ENCODE data around the gene NCS1. TPM values are rescaled to one million over a fixed set of nuclear protein-coding genes. Genes with fewer than 3 reads are reported as not detected.
"Not testable (repeated sequence)": the region's sequence is repeated elsewhere in the genome, so short reads cannot be mapped to it uniquely, and the experiment has no call there.

Gene NCS1
- total RNA-seq, 3 donors from 2014 or later: 4.1 to 196 (median 10.7) TPM

DNA sequence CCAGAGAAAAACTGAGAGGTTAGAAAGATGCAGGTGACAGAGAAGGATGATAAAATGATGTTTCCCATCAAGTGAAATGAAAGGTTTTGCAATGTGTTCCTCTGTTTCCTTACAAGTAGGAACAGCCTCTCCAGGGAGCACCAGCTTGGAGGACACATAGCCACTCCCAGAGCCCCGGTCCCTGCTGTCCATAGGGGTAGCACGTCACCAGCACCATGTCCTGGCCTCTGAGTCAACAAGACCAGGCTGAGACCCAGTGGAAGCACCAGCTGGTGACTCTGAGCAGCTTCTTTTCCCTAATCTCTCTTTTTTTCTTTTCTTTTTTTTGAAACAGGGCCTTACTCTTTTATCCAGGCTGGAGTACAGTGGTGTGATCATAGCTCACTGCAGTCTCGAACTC, 73.9 kb downstream of the NCS1 start:
- Histone ChIP-seq H3K4me3 (no peak overlapping the region), H3K36me3 (ENCODE audit: low read depth) (no peaks in the 10 kb centered on the region), H3K4me1 (ENCODE audit: low read depth) (no peaks in the 10 kb centered on the region), H3K9me3 (no peaks in the 10 kb centered on the region)
- DNase-seq: no peak
- intact Hi-C loops (cut with DNase I, micrococcal nuclease): no loop called here
- ATAC-seq: no peak
- no peak for TF ChIP-seq CTCF (IDR thresholded peaks at IDR 0.05)

DNA sequence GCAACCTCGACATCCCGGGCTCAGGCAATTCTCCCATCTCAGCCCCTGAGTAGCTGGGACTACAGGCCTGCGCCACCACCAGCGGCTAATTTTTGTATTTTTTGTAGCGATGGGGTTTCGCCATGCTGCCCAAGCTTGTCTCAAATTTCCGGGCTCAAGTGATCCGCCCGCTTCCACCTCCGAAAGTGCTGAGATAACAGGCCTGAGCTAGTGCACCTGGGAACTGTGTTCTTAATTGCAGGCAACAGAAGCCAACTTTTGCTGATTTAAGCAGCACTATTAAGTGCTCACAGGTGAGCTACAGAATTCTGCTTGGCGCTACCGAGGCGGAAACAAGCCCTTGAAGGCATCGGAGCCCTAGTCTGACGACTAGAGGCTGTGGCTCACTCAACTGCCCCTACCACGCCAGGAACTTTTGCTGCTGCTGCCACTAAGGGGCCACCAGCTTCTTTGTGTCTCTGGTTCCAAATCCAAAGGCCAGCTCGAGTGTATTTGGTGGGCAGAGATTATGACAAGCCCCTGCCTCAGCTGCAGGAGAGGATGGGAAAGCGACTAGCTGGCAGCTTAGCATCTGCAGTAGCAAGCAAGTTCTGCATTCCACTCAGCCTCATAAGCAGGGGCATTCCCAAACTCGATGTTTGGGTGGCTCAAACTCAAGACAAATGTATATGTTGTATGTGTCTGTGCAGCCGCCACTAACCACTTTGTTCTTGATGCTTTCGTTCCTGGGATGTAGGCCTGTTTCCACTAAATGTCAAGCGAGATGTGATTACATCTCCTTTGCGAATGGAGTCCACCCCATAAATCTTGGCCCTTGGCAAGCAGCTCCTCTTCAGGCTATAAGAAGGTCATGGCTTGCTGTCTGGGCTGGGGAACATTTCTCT, 82.8 kb downstream of the NCS1 start:
- Histone ChIP-seq H3K36me3 (ENCODE audit: low read depth) (no peaks in the 10 kb centered on the region), H3K4me1 (ENCODE audit: low read depth) (no peaks in the 10 kb centered on the region), H3K9me3 (no peaks in the 10 kb centered on the region), H3K4me3 (no peak overlapping the region)
- DNase-seq (no peak), ATAC-seq (no peak)
- intact Hi-C loops (cut with DNase I, micrococcal nuclease): no loop called here
- TF ChIP-seq CTCF (IDR thresholded peaks at IDR 0.05): no peak

DNA sequence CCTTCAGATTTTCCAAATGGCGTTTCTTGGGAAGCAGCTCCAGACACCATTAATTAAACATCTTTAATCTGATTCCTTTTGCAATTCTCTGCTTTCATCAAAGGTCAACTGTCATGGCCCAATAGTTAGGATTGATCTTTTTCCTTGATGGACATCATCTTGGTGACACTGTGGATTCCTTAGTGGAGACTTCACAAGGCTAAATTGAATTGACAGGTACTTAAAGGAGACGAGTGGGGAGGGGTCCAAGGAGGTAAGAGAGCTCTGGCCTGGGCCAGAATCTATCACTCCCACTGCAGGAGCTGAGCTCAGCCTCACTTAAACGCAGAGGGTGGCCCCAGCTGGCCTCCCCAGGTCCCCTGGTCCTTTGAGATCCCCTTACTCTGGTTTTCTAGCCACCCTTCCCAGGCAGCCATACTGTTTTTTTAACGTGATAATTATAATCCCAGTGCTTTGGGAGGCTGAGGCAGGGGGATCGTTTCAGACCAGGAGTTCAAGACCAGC, 83.5 kb downstream of the NCS1 start:
- TF ChIP-seq CTCF (IDR thresholded peaks at IDR 0.05): no peak
- intact Hi-C loops (cut with DNase I, micrococcal nuclease): no loop called here
- no peak for DNase-seq
- Histone ChIP-seq H3K4me3 (no peak overlapping the region), H3K4me1 (ENCODE audit: low read depth) (no peaks in the 10 kb centered on the region), H3K36me3 (ENCODE audit: low read depth) (no peaks in the 10 kb centered on the region), H3K9me3 (no peaks in the 10 kb centered on the region)
- no peak for ATAC-seq

DNA sequence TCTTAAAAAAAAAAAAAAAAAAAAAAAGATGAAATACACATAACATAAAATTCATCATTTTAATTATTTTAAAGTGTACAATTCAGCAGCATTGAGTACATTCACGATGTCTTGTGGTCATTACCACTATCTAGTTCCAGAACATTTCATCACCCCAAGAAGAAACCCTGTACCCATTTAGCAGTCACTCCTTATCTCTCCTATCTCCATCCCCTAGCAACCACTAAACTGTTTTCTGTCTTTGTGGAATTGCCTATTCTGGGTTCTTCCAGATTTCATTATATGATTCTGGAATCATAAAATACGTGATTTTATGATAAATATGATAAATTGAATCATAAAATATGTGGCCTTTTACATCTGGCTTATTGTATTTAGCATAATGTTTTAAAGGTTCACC, 84.4 kb downstream of the NCS1 start:
- Histone ChIP-seq H3K36me3 (ENCODE audit: low read depth) (no peaks in the 10 kb centered on the region), H3K4me1 (ENCODE audit: low read depth) (no peaks in the 10 kb centered on the region), H3K9me3 (no peaks in the 10 kb centered on the region), H3K4me3 (no peak overlapping the region)
- no peak for DNase-seq
- no peak for TF ChIP-seq CTCF (IDR thresholded peaks at IDR 0.05)
- intact Hi-C loops (cut with DNase I, micrococcal nuclease): no loop called here
- no peak for ATAC-seq

GRCh38 chr9:130258137-130258536, 85.9 kb downstream of the NCS1 start:
- ATAC-seq; H3K4me3 ChIP-seq; H3K36me3 ChIP-seq (ENCODE audit: low read depth); DNase-seq; H3K4me1 ChIP-seq (ENCODE audit: low read depth); intact Hi-C loops (cut with DNase I, micrococcal nuclease); H3K9me3 ChIP-seq: not testable (repeated sequence)

DNA sequence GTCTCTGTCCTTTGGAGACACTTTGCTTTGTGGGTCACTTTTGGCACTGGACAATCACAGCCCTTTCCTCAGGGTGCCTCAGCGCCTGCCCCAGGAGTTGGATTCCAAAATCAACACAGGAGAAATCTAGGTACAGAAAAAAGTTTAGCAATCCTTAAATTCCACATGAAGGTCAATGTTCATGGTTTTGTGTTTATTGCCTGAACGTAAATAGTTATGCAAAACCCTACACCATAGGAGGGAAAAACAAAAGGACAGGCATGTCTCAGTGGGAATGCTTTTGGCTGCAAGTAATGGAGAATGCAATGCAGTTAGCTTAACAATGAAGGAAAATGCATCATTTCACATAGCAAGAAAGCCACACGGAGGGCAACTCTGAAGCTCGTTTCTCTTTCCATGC, 86.8 kb downstream of the NCS1 start:
- Histone ChIP-seq H3K4me3 (no peak overlapping the region), H3K4me1 (ENCODE audit: low read depth) (no peaks in the 10 kb centered on the region), H3K36me3 (ENCODE audit: low read depth) (no peaks in the 10 kb centered on the region), H3K9me3 (no peaks in the 10 kb centered on the region)
- intact Hi-C loops (cut with DNase I, micrococcal nuclease): no loop called here
- no peak for TF ChIP-seq CTCF (IDR thresholded peaks at IDR 0.05)
- no peak for ATAC-seq
- DNase-seq: no peak

All from mucosa of descending colon (tissue), 3 donors.